ENCODE measurements around the gene TRPC4.

The TRPC4 gene

DNA sequence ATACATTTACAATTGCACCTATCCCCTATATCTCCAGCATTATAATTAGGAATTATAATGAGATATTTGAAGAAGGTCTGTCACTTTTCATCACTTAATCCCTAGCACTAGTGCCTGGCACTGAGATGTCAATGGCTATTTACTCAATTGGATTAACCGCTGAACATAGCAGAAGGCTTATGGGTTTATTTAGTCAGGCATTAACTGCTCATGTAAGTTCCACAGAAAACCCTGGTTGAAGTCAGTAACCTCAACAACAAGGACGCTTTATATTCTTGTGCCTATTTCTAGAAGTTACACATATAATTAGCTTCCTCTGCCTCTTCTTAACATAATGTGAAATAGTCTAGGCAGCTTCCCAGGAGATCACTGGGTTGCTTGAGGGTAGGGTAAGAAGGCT lies 163.5 kb downstream of the TRPC4 start:
- TF ChIP-seq, protein P1, sequence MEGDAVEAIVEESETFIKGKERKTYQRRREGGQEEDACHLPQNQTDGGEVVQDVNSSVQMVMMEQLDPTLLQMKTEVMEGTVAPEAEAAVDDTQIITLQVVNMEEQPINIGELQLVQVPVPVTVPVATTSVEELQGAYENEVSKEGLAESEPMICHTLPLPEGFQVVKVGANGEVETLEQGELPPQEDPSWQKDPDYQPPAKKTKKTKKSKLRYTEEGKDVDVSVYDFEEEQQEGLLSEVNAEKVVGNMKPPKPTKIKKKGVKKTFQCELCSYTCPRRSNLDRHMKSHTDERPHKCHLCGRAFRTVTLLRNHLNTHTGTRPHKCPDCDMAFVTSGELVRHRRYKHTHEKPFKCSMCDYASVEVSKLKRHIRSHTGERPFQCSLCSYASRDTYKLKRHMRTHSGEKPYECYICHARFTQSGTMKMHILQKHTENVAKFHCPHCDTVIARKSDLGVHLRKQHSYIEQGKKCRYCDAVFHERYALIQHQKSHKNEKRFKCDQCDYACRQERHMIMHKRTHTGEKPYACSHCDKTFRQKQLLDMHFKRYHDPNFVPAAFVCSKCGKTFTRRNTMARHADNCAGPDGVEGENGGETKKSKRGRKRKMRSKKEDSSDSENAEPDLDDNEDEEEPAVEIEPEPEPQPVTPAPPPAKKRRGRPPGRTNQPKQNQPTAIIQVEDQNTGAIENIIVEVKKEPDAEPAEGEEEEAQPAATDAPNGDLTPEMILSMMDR (IDR thresholded peaks at IDR 0.05) = no peak
- H3K27me3 ChIP-seq = no peaks in the 10 kb centered on the region
- H3K9me3 ChIP-seq = no peaks in the 10 kb centered on the region
- H3K36me3 ChIP-seq = no peaks in the 10 kb centered on the region
- no peaks in the 10 kb centered on the region for H3K4me1 ChIP-seq (ENCODE audit: control insufficient read depth in 1 of 2, insufficient read depth in 1 of 2, low read depth in 1 of 2, low read length in 1 of 2)
- H3K27ac ChIP-seq = no peak overlapping the region
- no peak overlapping the region for H3K4me3 ChIP-seq (ENCODE audit: low read depth in 1 of 2, low read length in 1 of 2)

DNA sequence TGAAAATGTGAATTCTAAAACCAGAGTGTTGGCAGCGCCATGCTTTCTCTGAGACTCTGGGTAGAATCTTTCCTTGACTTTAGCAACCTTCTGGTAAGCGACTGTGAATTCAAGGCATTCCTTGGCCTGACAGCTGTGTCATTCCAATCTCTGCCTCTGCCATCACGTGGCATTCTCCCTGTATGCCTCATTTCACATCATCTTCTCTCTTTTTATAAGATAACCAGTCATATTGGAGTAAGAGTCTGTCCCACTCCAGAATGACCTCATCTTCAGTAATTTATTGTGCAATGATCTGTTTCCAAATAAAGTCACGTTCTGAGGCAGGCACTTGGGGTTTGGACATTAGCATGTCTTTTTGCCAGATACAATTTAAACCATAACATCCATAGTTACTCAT lies 167.6 kb downstream of the TRPC4 start:
- H3K4me3 ChIP-seq (ENCODE audit: low read depth in 1 of 2, low read length in 1 of 2) = no peak overlapping the region
- no peaks in the 10 kb centered on the region for H3K4me1 ChIP-seq (ENCODE audit: control insufficient read depth in 1 of 2, insufficient read depth in 1 of 2, low read depth in 1 of 2, low read length in 1 of 2)
- H3K27ac ChIP-seq = no peak overlapping the region
- TF ChIP-seq, protein P1 (IDR thresholded peaks at IDR 0.05) = no peak
- no peaks in the 10 kb centered on the region for H3K9me3 ChIP-seq
- H3K36me3 ChIP-seq = no peaks in the 10 kb centered on the region
- no peaks in the 10 kb centered on the region for H3K27me3 ChIP-seq

DNA sequence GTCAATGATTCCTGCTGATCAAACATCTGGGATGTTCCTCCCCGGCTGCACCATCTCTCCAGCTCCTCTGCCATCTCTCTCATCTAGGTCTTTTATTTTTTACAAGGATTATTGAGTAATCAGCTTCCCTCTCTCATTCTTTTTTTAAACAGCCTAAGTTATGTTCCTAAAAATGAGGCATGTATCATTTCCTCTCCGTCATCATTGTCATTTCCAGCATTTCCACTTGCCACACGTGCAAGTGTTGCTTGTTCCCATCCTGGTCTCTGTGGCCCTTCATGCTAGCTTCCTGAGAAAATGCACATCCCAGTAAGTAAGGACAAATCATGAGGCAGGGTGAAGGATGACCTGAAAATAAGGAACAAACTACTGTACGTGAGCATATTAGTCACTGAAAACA lies 168.3 kb downstream of the TRPC4 start:
- H3K9me3 ChIP-seq = no peaks in the 10 kb centered on the region
- TF ChIP-seq, protein P1 (IDR thresholded peaks at IDR 0.05) = no peak
- no peaks in the 10 kb centered on the region for H3K36me3 ChIP-seq
- H3K27ac ChIP-seq = no peak overlapping the region
- H3K4me1 ChIP-seq (ENCODE audit: control insufficient read depth in 1 of 2, insufficient read depth in 1 of 2, low read depth in 1 of 2, low read length in 1 of 2) = no peaks in the 10 kb centered on the region
- no peaks in the 10 kb centered on the region for H3K27me3 ChIP-seq
- no peak overlapping the region for H3K4me3 ChIP-seq (ENCODE audit: low read depth in 1 of 2, low read length in 1 of 2)

DNA sequence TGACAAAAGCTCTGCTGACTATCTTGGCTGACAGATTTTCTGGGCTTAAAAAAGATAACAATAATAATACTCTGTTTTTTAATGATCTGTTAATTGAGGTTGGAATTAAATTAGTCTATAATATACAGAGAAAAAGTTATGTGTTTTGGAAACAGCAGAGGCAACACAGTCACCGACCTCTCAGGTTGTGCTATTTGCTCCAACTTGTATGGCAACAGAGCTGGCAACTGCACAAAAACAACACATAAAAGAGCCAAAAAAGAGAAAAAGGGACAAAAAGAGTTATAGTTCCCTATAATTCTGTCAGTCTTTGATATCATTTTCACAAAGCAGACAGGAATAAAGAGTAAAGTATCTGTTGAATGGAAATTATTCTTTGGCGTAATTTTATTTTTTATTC lies 168.7 kb downstream of the TRPC4 start:
- H3K4me1 ChIP-seq (ENCODE audit: control insufficient read depth in 1 of 2, insufficient read depth in 1 of 2, low read depth in 1 of 2, low read length in 1 of 2) = no peaks in the 10 kb centered on the region
- H3K36me3 ChIP-seq = no peaks in the 10 kb centered on the region
- no peaks in the 10 kb centered on the region for H3K9me3 ChIP-seq
- no peak overlapping the region for H3K4me3 ChIP-seq (ENCODE audit: low read depth in 1 of 2, low read length in 1 of 2)
- TF ChIP-seq, protein P1 (IDR thresholded peaks at IDR 0.05) = no peak
- H3K27me3 ChIP-seq = no peaks in the 10 kb centered on the region
- no peak overlapping the region for H3K27ac ChIP-seq

DNA sequence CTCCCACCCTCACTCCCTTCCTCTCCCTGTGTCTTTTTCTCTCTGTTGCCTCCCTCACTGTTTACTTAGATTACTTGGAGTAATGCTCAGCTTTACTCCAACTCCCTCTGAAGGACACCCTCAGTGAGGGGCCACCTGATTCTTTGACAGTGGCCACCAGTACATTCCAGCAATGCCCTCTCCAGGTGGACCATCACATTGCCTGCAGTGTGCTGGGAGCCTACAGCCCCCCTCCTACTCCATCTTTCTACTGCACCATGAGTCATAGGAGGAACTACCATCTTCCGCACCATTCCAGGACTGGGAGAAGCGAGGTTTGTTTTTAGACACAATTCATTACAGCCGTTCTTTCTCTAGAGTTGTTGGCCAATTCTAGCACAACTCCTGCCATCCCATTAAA lies 174.4 kb downstream of the TRPC4 start:
- H3K27ac ChIP-seq = no peak overlapping the region

More for the DNA sequence above, 174.4 kb downstream of the TRPC4 start:
- H3K9me3 ChIP-seq = no peaks in the 10 kb centered on the region
- TF ChIP-seq, protein P1 (IDR thresholded peaks at IDR 0.05) = no peak
- H3K36me3 ChIP-seq = no peaks in the 10 kb centered on the region
- no peaks in the 10 kb centered on the region for H3K27me3 ChIP-seq
- no peaks in the 10 kb centered on the region for H3K4me1 ChIP-seq (ENCODE audit: control insufficient read depth in 1 of 2, insufficient read depth in 1 of 2, low read depth in 1 of 2, low read length in 1 of 2)
- no peak overlapping the region for H3K4me3 ChIP-seq (ENCODE audit: low read depth in 1 of 2, low read length in 1 of 2)
